Endothelial cell (in vitro differentiated cells): ENCODE results near the gene CEBPB. TPM values are rescaled to one million over a fixed set of nuclear protein-coding genes. Genes with fewer than 3 reads are reported as not detected.

Experiments
- DNase-seq: peaks from one replicate; pipeline ENCODE4 v3.0.0; 2021; ENCODE audit warnings: low spot score
- H3K27ac Mint-ChIP-seq: one replicate; pipeline ENCODE4 v1.8.0; 2021; ENCODE audit warnings: mixed read lengths, inconsistent platforms; ENCODE audit not compliant: unreplicated experiment
- H3K27me3 Mint-ChIP-seq: one replicate; pipeline ENCODE4 v1.8.0; 2021; ENCODE audit warnings: mild to moderate bottlenecking, moderate library complexity, mixed read lengths, inconsistent platforms; ENCODE audit not compliant: unreplicated experiment
- H3K36me3 Mint-ChIP-seq: one replicate; pipeline ENCODE4 v1.8.0; 2021; ENCODE audit warnings: mild to moderate bottlenecking, low read depth, mixed read lengths, inconsistent platforms; ENCODE audit not compliant: unreplicated experiment
- H3K4me1 Mint-ChIP-seq: one replicate; pipeline ENCODE4 v1.8.0; 2021; ENCODE audit warnings: mild to moderate bottlenecking, mixed read lengths, inconsistent platforms; ENCODE audit not compliant: unreplicated experiment
- H3K4me3 Mint-ChIP-seq: one replicate; pipeline ENCODE4 v1.8.0; 2021; ENCODE audit warnings: mild to moderate bottlenecking, mixed read lengths, inconsistent platforms; ENCODE audit not compliant: unreplicated experiment
- H3K9me3 Mint-ChIP-seq: one replicate; pipeline ENCODE4 v1.8.0; 2021; ENCODE audit warnings: mixed read lengths, inconsistent platforms; ENCODE audit not compliant: unreplicated experiment
- CTCF ChIP-seq: fragments of 200-600 bp; sonication (generic); IDR thresholded peaks from one replicate; pipeline ENCODE4 v1.5.0; 2021; ENCODE audit warnings: antibody characterized with exemption; ENCODE audit not compliant: unreplicated experiment
- total RNA-seq: library from RNA; stranded (reverse); fragmentation: NEBNext Ultra II Directional; extraction: Animal tissue kit (Norgen Biotek cat#: 25700); gene quantifications from one replicate; pipeline ENCODE4 v1.2.1, GENCODE V29; 2021; ENCODE audit not compliant: unreplicated experiment

Gene CEBPB
- total RNA-seq, 1 donor from 2014 or later: 28.1 TPM

- no peak for TF ChIP-seq CTCF
- Mint-ChIP-seq H3K9me3 (no peaks in the 10 kb centered on the region), H3K27ac (no peak overlapping the region), H3K27me3 (peaks cover 3% of the 10 kb centered on the region), H3K4me3 (no peak overlapping the region), H3K4me1 (peaks cover 38% of the 10 kb centered on the region), H3K36me3 (peaks cover 35% of the 10 kb centered on the region)
- DNase-seq: no peak
Observed at GRCh38 chr20:50144362-50144761, 46.3 kb upstream of the CEBPB start.

- H3K36me3 Mint-ChIP-seq: peaks cover 29% of the 10 kb centered on the region
- peaks cover 39% of the 10 kb centered on the region for H3K4me1 Mint-ChIP-seq
- H3K27me3 Mint-ChIP-seq: no peaks in the 10 kb centered on the region
- no peaks in the 10 kb centered on the region for H3K9me3 Mint-ChIP-seq
- H3K4me3 Mint-ChIP-seq: no peak overlapping the region
- no peak for TF ChIP-seq CTCF
- H3K27ac Mint-ChIP-seq: peak overlapping the region; percentile 45
- no peak for DNase-seq
Observed at GRCh38 chr20:50145566-50145965, 45.1 kb upstream of the CEBPB start.

GRCh38 chr20:50146214-50146613 lies 44.4 kb upstream of the CEBPB start:
- Mint-ChIP-seq H3K36me3 (peaks cover 28% of the 10 kb centered on the region), H3K27me3 (no peaks in the 10 kb centered on the region), H3K27ac (peak overlapping the region; percentile 90), H3K4me3 (peak overlapping the region; percentile 40), H3K4me1 (peaks cover 44% of the 10 kb centered on the region), H3K9me3 (no peaks in the 10 kb centered on the region)
- TF ChIP-seq CTCF: no peak
- no peak for DNase-seq

GRCh38 chr20:50146732-50147662 lies 43.6 kb upstream of the CEBPB start:
- H3K4me1 Mint-ChIP-seq: peaks cover 50% of the 10 kb centered on the region
- no peak for DNase-seq
- H3K27ac Mint-ChIP-seq: peak overlapping the region; percentile 90
- no peak for TF ChIP-seq CTCF
- peaks cover 1% of the 10 kb centered on the region for H3K27me3 Mint-ChIP-seq
- peaks cover 27% of the 10 kb centered on the region for H3K36me3 Mint-ChIP-seq
- no peaks in the 10 kb centered on the region for H3K9me3 Mint-ChIP-seq
- H3K4me3 Mint-ChIP-seq: peak overlapping the region; percentile 37
